ENCODE data around the gene RNU6-9.

The RNU6-9 gene

GRCh38 chr19:931860-932647 is 38.8 kb downstream of the RNU6-9 start:
- Histone ChIP-seq H3F3A (ENCODE audit: control insufficient read depth, insufficient read depth) (no peaks in the 10 kb centered on the region; the same call in 1 of the 2 replicates), H3K36me3 (ENCODE audit: control insufficient read depth, low read length) (no peaks in the 10 kb centered on the region), H3K27me3 (ENCODE audit: control insufficient read depth, low read length) (peaks cover 20% of the 10 kb centered on the region), H3K79me2 (ENCODE audit: control insufficient read depth, low read length) (no peaks in the 10 kb centered on the region), H3K4me1 (ENCODE audit: control insufficient read depth, low read length) (peaks cover 4% of the 10 kb centered on the region), H3K27ac (ENCODE audit: low read depth, low read length) (no peak overlapping the region), H3K4me2 (ENCODE audit: low read length) (no peak overlapping the region), H4K20me1 (ENCODE audit: control insufficient read depth, insufficient read depth, low read depth, low read length) (peaks cover 11% of the 10 kb centered on the region; the same call in 1 of the 2 replicates), H3K4me3 (ENCODE audit: low read length) (no peak overlapping the region), H3K9me2 (replicated peaks; ENCODE audit: control insufficient read depth, low read length) (no peaks in the 10 kb centered on the region), H3K9me3 (ENCODE audit: control insufficient read depth, insufficient read depth, low read length) (no peaks in the 10 kb centered on the region)
- no peak for TF ChIP-seq EZH2phosphoT487 (IDR thresholded peaks at IDR 0.05; ENCODE audit: borderline replicate concordance, low read length)
- no peak for TF ChIP-seq CTCF (IDR thresholded peaks at IDR 0.05; ENCODE audit: low read depth, low read length, poor library complexity, severe bottlenecking)

GRCh38 chr19:932648-933552 is 39.6 kb downstream of the RNU6-9 start:
- Histone ChIP-seq H3K9me3 (ENCODE audit: control insufficient read depth, insufficient read depth, low read length) (no peaks in the 10 kb centered on the region), H3K27me3 (ENCODE audit: control insufficient read depth, low read length) (peaks cover 18% of the 10 kb centered on the region), H3K4me2 (ENCODE audit: low read length) (no peak overlapping the region), H3K36me3 (ENCODE audit: control insufficient read depth, low read length) (no peaks in the 10 kb centered on the region), H4K20me1 (ENCODE audit: control insufficient read depth, insufficient read depth, low read depth, low read length) (peaks cover 11% of the 10 kb centered on the region; the same call in 1 of the 2 replicates), H3K9me2 (replicated peaks; ENCODE audit: control insufficient read depth, low read length) (no peaks in the 10 kb centered on the region), H3K4me3 (ENCODE audit: low read length) (no peak overlapping the region), H3K4me1 (ENCODE audit: control insufficient read depth, low read length) (no peaks in the 10 kb centered on the region), H3K79me2 (ENCODE audit: control insufficient read depth, low read length) (no peaks in the 10 kb centered on the region), H3F3A (ENCODE audit: control insufficient read depth, insufficient read depth) (no peaks in the 10 kb centered on the region; the same call in 1 of the 2 replicates), H3K27ac (ENCODE audit: low read depth, low read length) (no peak overlapping the region)
- TF ChIP-seq CTCF (IDR thresholded peaks at IDR 0.05; ENCODE audit: low read depth, low read length, poor library complexity, severe bottlenecking) (no peak), EZH2phosphoT487 (IDR thresholded peaks at IDR 0.05; ENCODE audit: borderline replicate concordance, low read length) (no peak)

- Histone ChIP-seq H3K36me3 (ENCODE audit: control insufficient read depth, low read length) (no peaks in the 10 kb centered on the region), H3K79me2 (ENCODE audit: control insufficient read depth, low read length) (no peaks in the 10 kb centered on the region)
- TF ChIP-seq CTCF (IDR thresholded peaks at IDR 0.05; ENCODE audit: low read depth, low read length, poor library complexity, severe bottlenecking) = no peak
- no peak for TF ChIP-seq EZH2phosphoT487 (IDR thresholded peaks at IDR 0.05; ENCODE audit: borderline replicate concordance, low read length)
Measured at GRCh38 chr19:933553-933882, 40.2 kb downstream of the RNU6-9 start.

More at GRCh38 chr19:933553-933882, 40.2 kb downstream of the RNU6-9 start:
- no peak overlapping the region for H3K27ac ChIP-seq (ENCODE audit: low read depth, low read length)
- H3K4me2 ChIP-seq (ENCODE audit: low read length) = no peak overlapping the region
- peaks cover 16% of the 10 kb centered on the region for H3K27me3 ChIP-seq (ENCODE audit: control insufficient read depth, low read length)
- no peaks in the 10 kb centered on the region; the same call in 1 of the 2 replicates for H3F3A ChIP-seq (ENCODE audit: control insufficient read depth, insufficient read depth)
- no peaks in the 10 kb centered on the region for H3K9me2 ChIP-seq (replicated peaks; ENCODE audit: control insufficient read depth, low read length)
- H3K4me1 ChIP-seq (ENCODE audit: control insufficient read depth, low read length) = no peaks in the 10 kb centered on the region
- peaks cover 7% of the 10 kb centered on the region; the same call in 1 of the 2 replicates for H4K20me1 ChIP-seq (ENCODE audit: control insufficient read depth, insufficient read depth, low read depth, low read length)
- no peaks in the 10 kb centered on the region for H3K9me3 ChIP-seq (ENCODE audit: control insufficient read depth, insufficient read depth, low read length)
- H3K4me3 ChIP-seq (ENCODE audit: low read length) = no peak overlapping the region

Measured in DOHH2 (cell line).